SU-DHL-6 (cell line): ENCODE results near the gene ZNF618.

Experiments used
- H2AFZ ChIP-seq: fragments of 200-600 bp; sonication (generic); 2 replicates; pipeline ENCODE4 v1.6.1; 2014; ENCODE audit warnings: low read depth, mild to moderate bottlenecking, moderate library complexity, mixed read lengths, antibody characterized with exemption, low read length; ENCODE audit not compliant: severe bottlenecking
- H3F3A ChIP-seq: fragments of 200-600 bp; shearing (Covaris generic); 2 replicates; pipeline ENCODE4 v1.6.0; 2016; ENCODE audit warnings: antibody characterized with exemption, mild to moderate bottlenecking; ENCODE audit not compliant: insufficient read depth
- H3K27ac ChIP-seq: fragments of 200-600 bp; sonication (generic); 2 replicates; pipeline ENCODE4 v1.5.1; 2016; ENCODE audit warnings: low read depth, mild to moderate bottlenecking, low read length, moderate library complexity, mixed read lengths
- H3K27me3 ChIP-seq: fragments of 200-600 bp; sonication (generic), shearing (Covaris generic); 2 replicates; pipeline ENCODE4 v1.6.0; 2014; ENCODE audit warnings: mild to moderate bottlenecking, low read length
- H3K36me3 ChIP-seq: fragments of 200-600 bp; sonication (generic); 2 replicates; pipeline ENCODE4 v1.6.1; 2014; ENCODE audit warnings: mild to moderate bottlenecking, low read length, mixed read lengths
- H3K4me2 ChIP-seq: fragments of 300-600, 200-600 bp; shearing (Covaris generic), sonication (generic); 2 replicates; pipeline ENCODE4 v1.6.0; 2014; ENCODE audit warnings: low read length, low read depth, mild to moderate bottlenecking; ENCODE audit not compliant: poor library complexity, severe bottlenecking
- H3K4me3 ChIP-seq: fragments of 200-600 bp; sonication (generic); 2 replicates; pipeline ENCODE4 v1.5.1; 2014; ENCODE audit warnings: antibody characterized with exemption, low read length, mild to moderate bottlenecking, mixed read lengths; ENCODE audit not compliant: insufficient read depth, poor library complexity, severe bottlenecking
- H3K79me2 ChIP-seq: fragments of 200-600 bp; sonication (generic); 2 replicates; pipeline ENCODE4 v1.6.1; 2014; ENCODE audit warnings: mild to moderate bottlenecking, low read length, moderate library complexity; ENCODE audit not compliant: insufficient read depth
- H3K9ac ChIP-seq: fragments of 200-600 bp; sonication (generic); 2 replicates; pipeline ENCODE4 v1.7.0; 2014; ENCODE audit warnings: mild to moderate bottlenecking, low read length
- H3K9me2 ChIP-seq: fragments of 200-600 bp; sonication (generic); replicated peaks from 2 replicates; pipeline ENCODE4 v1.6.1; 2014; ENCODE audit warnings: low read length; ENCODE audit not compliant: insufficient read depth
- H3K9me3 ChIP-seq: fragments of 200-600 bp; sonication (generic); 2 replicates; pipeline ENCODE4 v1.6.1; 2014; ENCODE audit warnings: low read length, mixed read lengths; ENCODE audit not compliant: insufficient read depth
- H4K20me1 ChIP-seq: fragments of 200-600 bp; sonication (generic); 2 replicates; pipeline ENCODE4 v1.6.1; 2014; ENCODE audit warnings: low read depth, mild to moderate bottlenecking, antibody characterized with exemption, low read length, moderate library complexity, mixed read lengths
- EZH2phosphoT487 ChIP-seq: fragments of 200-600 bp; sonication (generic), shearing (Covaris generic); conservative IDR thresholded peaks from 2 replicates; pipeline ENCODE4 v1.6.1; 2018; ENCODE audit warnings: mild to moderate bottlenecking, antibody characterized with exemption, low read length, moderate library complexity, mixed read lengths
- TF ChIP-seq, protein P1 (sequence below): fragments of 200-600 bp; sonication (generic); IDR thresholded peaks from one replicate; pipeline ENCODE4 v1.5.1; 2017; ENCODE audit warnings: antibody characterized with exemption, mild to moderate bottlenecking, low read length, moderate library complexity; ENCODE audit not compliant: insufficient read depth, poor library complexity, severe bottlenecking

ZNF618 gene

DNA sequence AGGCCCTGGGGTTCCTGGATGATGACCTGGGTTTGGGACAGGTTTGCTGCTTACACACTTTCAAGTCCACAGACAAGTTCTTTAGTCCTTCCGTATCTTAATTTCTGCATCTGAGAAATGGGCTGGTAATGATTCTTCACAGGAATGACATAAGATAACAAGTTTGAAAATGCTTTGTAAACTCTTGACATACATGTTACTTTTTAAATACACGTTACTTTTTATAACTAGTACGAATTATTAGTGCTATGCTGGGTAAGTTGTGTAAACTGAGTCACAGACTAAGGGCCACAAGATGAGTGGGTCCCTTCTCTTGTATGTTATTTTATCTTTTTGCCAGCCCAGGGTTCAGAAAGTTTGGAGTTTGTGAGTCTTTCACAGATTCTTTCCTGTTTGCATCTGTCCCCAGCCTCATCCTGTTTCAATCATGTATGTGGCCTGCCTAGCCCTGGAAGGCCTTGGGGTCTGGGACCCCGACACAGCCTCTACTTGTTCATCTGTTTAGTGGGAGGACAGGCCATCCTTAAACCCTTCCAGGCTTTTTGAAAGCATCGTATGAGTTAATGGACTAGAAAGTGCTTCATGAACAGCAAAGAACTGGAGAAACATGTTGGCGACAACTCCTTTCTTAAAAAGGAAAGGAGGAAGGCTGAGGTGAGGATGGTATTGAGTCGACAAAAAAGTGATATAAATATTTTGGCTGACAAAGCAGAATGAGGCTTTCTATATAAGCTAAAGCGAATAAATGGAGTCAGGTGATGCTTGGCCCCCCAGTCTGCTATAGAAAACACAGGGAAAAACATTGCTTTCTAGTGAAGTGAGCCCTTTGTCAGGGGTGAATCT is 9.3 kb downstream of the ZNF618 start:
- Histone ChIP-seq H3K36me3 (no peaks in the 10 kb centered on the region), H2AFZ (no peak overlapping the region), H3K79me2 (no peaks in the 10 kb centered on the region), H3K9me2 (no peaks in the 10 kb centered on the region), H3F3A (no peaks in the 10 kb centered on the region), H4K20me1 (no peaks in the 10 kb centered on the region), H3K4me3 (no peak overlapping the region), H3K27me3 (0 out of 2 replicates have a peak, but pooled peaks cover 2% of the 10 kb centered on the region), H3K4me2 (no peak overlapping the region), H3K9me3 (0 out of 2 replicates have a peak, but pooled peaks cover under 1% of the 10 kb centered on the region), H3K27ac (no peak overlapping the region), H3K9ac (no peak overlapping the region)
- no peak for TF ChIP-seq EZH2phosphoT487
- TF ChIP-seq, protein P1, sequence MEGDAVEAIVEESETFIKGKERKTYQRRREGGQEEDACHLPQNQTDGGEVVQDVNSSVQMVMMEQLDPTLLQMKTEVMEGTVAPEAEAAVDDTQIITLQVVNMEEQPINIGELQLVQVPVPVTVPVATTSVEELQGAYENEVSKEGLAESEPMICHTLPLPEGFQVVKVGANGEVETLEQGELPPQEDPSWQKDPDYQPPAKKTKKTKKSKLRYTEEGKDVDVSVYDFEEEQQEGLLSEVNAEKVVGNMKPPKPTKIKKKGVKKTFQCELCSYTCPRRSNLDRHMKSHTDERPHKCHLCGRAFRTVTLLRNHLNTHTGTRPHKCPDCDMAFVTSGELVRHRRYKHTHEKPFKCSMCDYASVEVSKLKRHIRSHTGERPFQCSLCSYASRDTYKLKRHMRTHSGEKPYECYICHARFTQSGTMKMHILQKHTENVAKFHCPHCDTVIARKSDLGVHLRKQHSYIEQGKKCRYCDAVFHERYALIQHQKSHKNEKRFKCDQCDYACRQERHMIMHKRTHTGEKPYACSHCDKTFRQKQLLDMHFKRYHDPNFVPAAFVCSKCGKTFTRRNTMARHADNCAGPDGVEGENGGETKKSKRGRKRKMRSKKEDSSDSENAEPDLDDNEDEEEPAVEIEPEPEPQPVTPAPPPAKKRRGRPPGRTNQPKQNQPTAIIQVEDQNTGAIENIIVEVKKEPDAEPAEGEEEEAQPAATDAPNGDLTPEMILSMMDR, result no peak

DNA sequence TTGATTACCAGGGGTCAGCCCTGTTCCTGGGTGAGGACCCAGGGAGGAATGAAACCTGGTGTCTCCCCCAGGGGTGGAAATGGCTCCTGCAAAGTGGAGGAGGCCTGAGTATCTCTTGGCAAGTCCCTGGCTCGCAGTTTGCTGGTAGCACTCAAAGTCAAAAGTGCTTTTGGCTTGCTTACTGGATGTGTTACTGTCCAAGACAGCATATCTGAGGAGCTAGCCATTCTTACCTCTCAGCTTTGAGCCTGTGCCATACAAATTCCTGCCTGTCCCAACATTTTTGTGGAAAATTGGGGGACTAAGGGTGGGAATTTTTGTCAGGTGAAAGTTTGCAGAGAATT is 9.9 kb downstream of the ZNF618 start:
- no peaks in the 10 kb centered on the region for H3F3A ChIP-seq
- 0 out of 2 replicates have a peak, but pooled peaks cover 5% of the 10 kb centered on the region for H3K9me3 ChIP-seq
- no peak overlapping the region for H3K4me3 ChIP-seq
- H2AFZ ChIP-seq, result no peak overlapping the region
- no peak overlapping the region for H3K9ac ChIP-seq
- no peak overlapping the region for H3K27ac ChIP-seq
- H3K4me2 ChIP-seq, result no peak overlapping the region
- H3K9me2 ChIP-seq, result no peaks in the 10 kb centered on the region
- H3K27me3 ChIP-seq, result 0 out of 2 replicates have a peak, but pooled peaks cover 2% of the 10 kb centered on the region
- no peaks in the 10 kb centered on the region for H3K79me2 ChIP-seq
- H3K36me3 ChIP-seq, result no peaks in the 10 kb centered on the region; the same call in 1 of the 2 replicates
- TF ChIP-seq, protein P1, result no peak
- TF ChIP-seq EZH2phosphoT487, result no peak
- no peaks in the 10 kb centered on the region for H4K20me1 ChIP-seq

GRCh38 chr9:113886466-113886865 is 10.4 kb downstream of the ZNF618 start:
- Histone ChIP-seq H3K79me2 (no peaks in the 10 kb centered on the region), H3F3A (no peaks in the 10 kb centered on the region), H4K20me1 (no peaks in the 10 kb centered on the region), H3K4me2 (no peak overlapping the region), H3K9me3 (0 out of 2 replicates have a peak, but pooled peaks cover 5% of the 10 kb centered on the region), H2AFZ (no peak overlapping the region), H3K27ac (no peak overlapping the region), H3K36me3 (no peaks in the 10 kb centered on the region; the same call in 1 of the 2 replicates), H3K27me3 (0 out of 2 replicates have a peak, but pooled peaks cover 2% of the 10 kb centered on the region), H3K4me3 (no peak overlapping the region), H3K9me2 (no peaks in the 10 kb centered on the region), H3K9ac (no peak overlapping the region)
- TF ChIP-seq, protein P1, result no peak
- no peak for TF ChIP-seq EZH2phosphoT487
